CD4-positive, alpha-beta memory T cell (primary cell): ENCODE data around the gene NELFE. TPM values are rescaled to one million over a fixed set of nuclear protein-coding genes. Genes with fewer than 3 reads are reported as not detected.
"Not testable (repeated sequence)": the region's sequence is repeated elsewhere in the genome, so short reads cannot be mapped to it uniquely, and the experiment has no call there.

Source experiments
- CTCF ChIA-PET: fragments of 350-600 bp; sonication (Branson Sonifier 250); formaldehyde crosslinking; loops from one replicate; lab custom pipeline; 2021; ENCODE audit warnings: inconsistent platforms; ENCODE audit not compliant: partially characterized antibody; lab: Charles Lee
- POLR2A ChIA-PET: fragments of 350-600 bp; sonication (Branson Sonifier 250); formaldehyde crosslinking; loops from one replicate; lab custom pipeline; 2021; ENCODE audit not compliant: partially characterized antibody; lab: Charles Lee
- DNase-seq, 5 donors: peaks; one replicate each; pipeline versions ENCODE4 v3.0.0 to v3.0.0-alpha.2; 2020 to 2022; ENCODE audit warnings: mixed read lengths in 1 of 5
- H3K27ac ChIP-seq: one replicate; pipeline ENCODE4 v1.7.0; 2013; ENCODE audit warnings: low read depth, low read length
- H3K27me3 ChIP-seq: 2 replicates; pipeline ENCODE4 v1.7.0; 2013; ENCODE audit warnings: mild to moderate bottlenecking, low read length, moderate library complexity; ENCODE audit not compliant: insufficient read depth
- H3K36me3 ChIP-seq: 2 replicates; pipeline ENCODE4 v1.7.0; 2013; ENCODE audit warnings: mild to moderate bottlenecking, low read length, moderate library complexity; ENCODE audit not compliant: insufficient read depth
- H3K4me1 ChIP-seq: 2 replicates; pipeline ENCODE4 v1.7.0; 2013; ENCODE audit warnings: mild to moderate bottlenecking, low read length, moderate library complexity; ENCODE audit not compliant: insufficient read depth
- H3K4me3 ChIP-seq, 2 donors: one replicate each; pipeline ENCODE4 v1.7.0; 2013; ENCODE audit warnings: low read length in 2 of 2, mild to moderate bottlenecking in 1 of 2
- H3K9me3 ChIP-seq, 2 donors: one replicate each; pipeline ENCODE4 v1.7.0; 2013; ENCODE audit warnings: low read length in 2 of 2, control low read depth in 1 of 2; ENCODE audit not compliant: control insufficient read depth in 1 of 2
- H3K27ac Mint-ChIP-seq, 7 donors: one replicate each; pipeline ENCODE4 v1.8.0; 2020 to 2021; ENCODE audit warnings: mixed read lengths in 7 of 7, mild to moderate bottlenecking in 6 of 7, inconsistent platforms in 3 of 7, moderate library complexity in 3 of 7
- H3K27me3 Mint-ChIP-seq, 2 donors: one replicate each; pipeline ENCODE4 v1.8.0; 2020 to 2021; ENCODE audit warnings: mixed read lengths in 2 of 2
- H3K36me3 Mint-ChIP-seq, 2 donors: one replicate each; pipeline ENCODE4 v1.8.0; 2020 to 2021; ENCODE audit warnings: mixed read lengths in 2 of 2, inconsistent platforms in 1 of 2, mild to moderate bottlenecking in 1 of 2
- H3K4me1 Mint-ChIP-seq, 4 donors: one replicate each; pipeline ENCODE4 v1.8.0; 2020 to 2021; ENCODE audit warnings: mixed read lengths in 4 of 4, mild to moderate bottlenecking in 1 of 4
- H3K4me3 Mint-ChIP-seq, 8 donors: one replicate each; pipeline ENCODE4 v1.8.0; 2020 to 2021; ENCODE audit warnings: mixed read lengths in 8 of 8, mild to moderate bottlenecking in 7 of 8, moderate library complexity in 6 of 8, inconsistent platforms in 3 of 8
- H3K9me3 Mint-ChIP-seq, 8 donors: one replicate each; pipeline ENCODE4 v1.8.0; 2020 to 2021; ENCODE audit warnings: mixed read lengths in 8 of 8, mild to moderate bottlenecking in 5 of 8, inconsistent platforms in 3 of 8, moderate library complexity in 1 of 8
- intact Hi-C: fragments of 100-400 bp; cut with micrococcal nuclease; formaldehyde crosslinking; loops from one replicate; pipeline ENCODE4 v1.15.1; 2023
- polyA plus RNA-seq, 2 donors: library from polyadenylated mRNA; unstranded; fragments of 300-500 nt; fragmentation: Illumina TruSeq; gene quantifications; one replicate each; pipeline ENCODE4 v1.2.3, GENCODE V29; 2021
- total RNA-seq, 2 experiments: library from RNA; stranded (reverse); gene quantifications; one replicate each; pipeline ENCODE4 v1.2.3, GENCODE V29; 2021

NELFE gene
- total and polyA plus RNA-seq, 4 experiments from 2014 or later = 45.8 to 78.5 (median 58.0) TPM

GRCh38 chr6:32004393-32004792 lies 45.6 kb upstream of the NELFE start:
- Mint-ChIP-seq H3K4me1 (peaks cover 6 to 12% (median 8%) of the 10 kb centered on the region in 4 donors), H3K27ac (peak overlapping the region in 1 of 7 donors; percentile 29)
- CTCF ChIA-PET = interaction anchor here (1.4 kb wide), 1 partner anchor 52 kb away, joined by 4 read pairs; no protein-coding TSS in a partner anchor

GRCh38 chr6:32003301-32003700 lies 44.5 kb upstream of the NELFE start:
- H3K27ac Mint-ChIP-seq, H3K27me3 ChIP-seq, H3K36me3 Mint-ChIP-seq, DNase-seq, intact Hi-C loops, H3K36me3 ChIP-seq, H3K27ac ChIP-seq, H3K27me3 Mint-ChIP-seq, H3K4me3 ChIP-seq, H3K9me3 Mint-ChIP-seq, POLR2A ChIA-PET, CTCF ChIA-PET, H3K4me1 ChIP-seq, H3K9me3 ChIP-seq, H3K4me3 Mint-ChIP-seq: not testable (repeated sequence)
- H3K4me1 Mint-ChIP-seq = peaks cover 6 to 12% (median 8%) of the 10 kb centered on the region in 4 donors

More at GRCh38 chr6:32004393-32004792, 45.6 kb upstream of the NELFE start:
- H3K36me3 ChIP-seq, H3K27me3 Mint-ChIP-seq, H3K36me3 Mint-ChIP-seq, H3K27me3 ChIP-seq, H3K4me3 ChIP-seq, DNase-seq, H3K9me3 Mint-ChIP-seq, H3K4me3 Mint-ChIP-seq, H3K4me1 ChIP-seq, H3K27ac ChIP-seq, H3K9me3 ChIP-seq, intact Hi-C loops, POLR2A ChIA-PET: not testable (repeated sequence)

- POLR2A ChIA-PET, H3K9me3 Mint-ChIP-seq, DNase-seq, H3K4me1 ChIP-seq, H3K4me3 ChIP-seq, CTCF ChIA-PET, H3K27ac ChIP-seq, H3K9me3 ChIP-seq, intact Hi-C loops, H3K27me3 ChIP-seq, H3K36me3 Mint-ChIP-seq, H3K4me3 Mint-ChIP-seq, H3K27me3 Mint-ChIP-seq, H3K36me3 ChIP-seq, H3K27ac Mint-ChIP-seq: not testable (repeated sequence)
- peaks cover 6 to 12% (median 8%) of the 10 kb centered on the region in 4 donors for H3K4me1 Mint-ChIP-seq
Observed at GRCh38 chr6:32002546-32003268, 43.9 kb upstream of the NELFE start.

- H3K9me3 Mint-ChIP-seq, H3K27ac Mint-ChIP-seq, H3K27ac ChIP-seq, intact Hi-C loops, H3K36me3 Mint-ChIP-seq, H3K4me3 Mint-ChIP-seq, H3K4me1 Mint-ChIP-seq, H3K9me3 ChIP-seq, H3K4me3 ChIP-seq, H3K4me1 ChIP-seq, DNase-seq, H3K27me3 Mint-ChIP-seq, POLR2A ChIA-PET, H3K27me3 ChIP-seq, H3K36me3 ChIP-seq, CTCF ChIA-PET: not testable (repeated sequence)
Observed at GRCh38 chr6:31996385-31996784, 37.6 kb upstream of the NELFE start.

- intact Hi-C loops, H3K27me3 ChIP-seq, H3K9me3 ChIP-seq, H3K36me3 ChIP-seq, DNase-seq, H3K27me3 Mint-ChIP-seq, POLR2A ChIA-PET, H3K4me3 Mint-ChIP-seq, H3K27ac ChIP-seq, H3K4me1 ChIP-seq, H3K4me1 Mint-ChIP-seq, H3K36me3 Mint-ChIP-seq, H3K27ac Mint-ChIP-seq, H3K4me3 ChIP-seq, H3K9me3 Mint-ChIP-seq, CTCF ChIA-PET: not testable (repeated sequence)
Observed at GRCh38 chr6:31994421-31994820, 35.6 kb upstream of the NELFE start.

- DNase-seq, H3K9me3 Mint-ChIP-seq, POLR2A ChIA-PET: not testable (repeated sequence)
Observed at GRCh38 chr6:31989363-31989762, 30.6 kb upstream of the NELFE start.

GRCh38 chr6:31981744-31982143 lies 23.0 kb upstream of the NELFE start, which contains the start of gene C4A:
Gene C4A, plus strand, starts transcription at chr6:31982057. Its CDS starts 51 bp downstream, at chr6:31982108.
- CTCF ChIA-PET, intact Hi-C loops, H3K36me3 ChIP-seq, H3K27me3 Mint-ChIP-seq, H3K4me3 ChIP-seq, H3K4me3 Mint-ChIP-seq, H3K9me3 ChIP-seq, H3K9me3 Mint-ChIP-seq, H3K36me3 Mint-ChIP-seq, H3K27ac Mint-ChIP-seq, H3K27me3 ChIP-seq, H3K27ac ChIP-seq, POLR2A ChIA-PET, DNase-seq: not testable (repeated sequence)
- H3K4me1 Mint-ChIP-seq = peaks cover 4 to 11% (median 6%) of the 10 kb centered on the region in 4 donors
- peaks cover 14% of the 10 kb centered on the region for H3K4me1 ChIP-seq

More at GRCh38 chr6:31989363-31989762, 30.6 kb upstream of the NELFE start:
- H3K27me3 Mint-ChIP-seq, H3K36me3 ChIP-seq, H3K4me1 ChIP-seq, H3K36me3 Mint-ChIP-seq, H3K9me3 ChIP-seq, intact Hi-C loops, H3K4me3 ChIP-seq, H3K27me3 ChIP-seq, H3K27ac Mint-ChIP-seq, H3K4me1 Mint-ChIP-seq, H3K27ac ChIP-seq, CTCF ChIA-PET, H3K4me3 Mint-ChIP-seq: not testable (repeated sequence)
